HG02588 (cell line): ENCODE results near the gene NOTUM.

Experiments
- ATAC-seq: cut with Tn5 transposase; IDR thresholded peaks from one replicate; pipeline ENCODE4 v1.9.1; 2021; ENCODE audit warnings: mild to moderate bottlenecking, moderate library complexity; ENCODE audit not compliant: unreplicated experiment

The NOTUM gene

GRCh38 chr17:81940538-81941483 is 20.2 kb downstream of the NOTUM start:
- ATAC-seq, result no peak

DNA sequence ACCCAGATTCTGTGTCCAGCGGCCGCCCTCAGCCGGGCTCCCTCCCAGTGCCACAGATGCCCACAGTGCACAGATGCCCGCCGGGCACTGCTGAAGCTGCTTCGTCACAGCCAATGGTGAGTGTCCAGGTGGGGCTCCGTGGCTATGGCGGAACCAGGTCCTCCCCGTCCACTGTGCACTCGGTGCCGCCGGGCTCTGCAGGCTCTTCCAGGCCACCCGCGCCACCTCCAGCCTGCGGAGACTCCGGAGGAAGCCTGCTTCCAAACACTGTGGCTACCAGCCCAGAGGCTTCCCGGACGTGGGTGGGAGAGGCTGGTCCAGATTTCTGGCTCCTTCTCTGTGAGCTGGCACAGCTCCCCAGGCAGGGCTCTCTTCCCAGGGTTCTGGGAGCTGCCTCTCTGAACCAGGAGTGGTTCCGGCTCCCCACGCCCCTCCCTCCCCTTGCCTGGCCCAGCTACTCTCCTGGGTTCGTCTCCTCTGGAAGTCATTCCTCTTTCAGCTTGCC is 21.1 kb downstream of the NOTUM start:
- no peak for ATAC-seq

DNA sequence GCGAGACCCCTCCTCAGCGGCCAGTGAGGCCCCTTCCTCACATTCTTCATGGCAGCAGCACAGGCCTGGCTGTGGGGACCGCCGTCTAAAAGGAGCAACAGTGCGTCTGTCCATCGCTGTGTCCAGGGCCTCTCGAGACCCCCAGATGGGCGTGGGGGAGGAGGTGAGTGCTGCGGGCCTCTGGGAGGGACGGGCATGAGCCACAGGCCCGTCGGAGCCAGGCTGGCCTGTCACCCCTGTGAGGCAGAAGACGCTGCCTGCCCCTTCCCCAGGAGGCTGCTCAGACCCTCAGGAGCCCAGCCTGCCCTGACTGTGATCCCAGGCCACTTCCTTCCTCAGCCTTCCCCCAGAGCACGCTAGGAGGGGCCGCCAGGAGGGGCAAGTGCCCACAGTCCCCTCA is 21.8 kb downstream of the NOTUM start:
- ATAC-seq, result no peak

- no peak for ATAC-seq
These were observed 25.3 kb downstream of the NOTUM start for GRCh38 chr17:81935709-81936084.

DNA sequence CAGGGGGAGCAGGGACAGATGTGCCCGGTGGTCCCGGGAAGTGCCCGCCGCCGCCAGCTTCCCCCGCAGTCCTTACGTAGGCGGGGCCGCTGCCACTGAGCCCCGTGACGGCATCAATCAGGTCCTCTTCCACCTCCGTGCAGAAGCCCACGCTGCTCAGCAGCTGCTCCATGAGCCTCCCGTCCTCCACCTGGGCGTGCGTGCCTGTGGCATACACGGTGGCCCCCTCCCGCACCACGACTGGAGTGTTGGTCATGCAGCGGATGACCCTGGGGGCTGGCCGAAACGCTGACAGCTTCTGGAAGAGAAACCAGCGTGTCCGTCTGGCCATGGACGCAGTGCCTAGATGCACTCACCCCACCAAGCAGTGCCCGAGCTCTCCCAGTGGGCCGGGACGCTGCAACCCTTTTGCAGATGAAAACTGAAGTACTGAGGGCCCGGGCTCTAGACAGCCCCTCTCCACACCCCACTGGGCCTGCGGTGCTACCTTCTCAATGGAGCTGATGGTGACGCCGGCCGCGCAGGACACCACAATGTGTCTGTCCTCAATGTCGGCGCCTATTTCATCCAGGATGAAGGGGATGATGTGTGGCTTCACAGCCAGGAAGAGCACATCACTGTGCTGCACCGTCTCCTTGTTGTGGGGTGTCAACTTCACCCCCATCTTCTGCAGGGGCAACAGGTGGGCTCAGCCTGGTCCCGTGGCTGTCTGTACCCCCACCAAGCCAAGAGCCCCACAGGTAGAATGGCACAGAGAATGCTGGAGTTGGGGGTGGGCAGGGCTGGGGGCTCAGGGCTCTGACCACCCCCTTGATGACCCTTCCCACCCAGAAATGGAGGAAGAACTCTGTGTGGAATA is 25.9 kb downstream of the NOTUM start:
- ATAC-seq, result no peak

- no peak for ATAC-seq
These were observed 26.8 kb downstream of the NOTUM start for GRCh38 chr17:81934098-81934757.

GRCh38 chr17:81933178-81933699 is 27.7 kb downstream of the NOTUM start:
- ATAC-seq, result no peak

DNA sequence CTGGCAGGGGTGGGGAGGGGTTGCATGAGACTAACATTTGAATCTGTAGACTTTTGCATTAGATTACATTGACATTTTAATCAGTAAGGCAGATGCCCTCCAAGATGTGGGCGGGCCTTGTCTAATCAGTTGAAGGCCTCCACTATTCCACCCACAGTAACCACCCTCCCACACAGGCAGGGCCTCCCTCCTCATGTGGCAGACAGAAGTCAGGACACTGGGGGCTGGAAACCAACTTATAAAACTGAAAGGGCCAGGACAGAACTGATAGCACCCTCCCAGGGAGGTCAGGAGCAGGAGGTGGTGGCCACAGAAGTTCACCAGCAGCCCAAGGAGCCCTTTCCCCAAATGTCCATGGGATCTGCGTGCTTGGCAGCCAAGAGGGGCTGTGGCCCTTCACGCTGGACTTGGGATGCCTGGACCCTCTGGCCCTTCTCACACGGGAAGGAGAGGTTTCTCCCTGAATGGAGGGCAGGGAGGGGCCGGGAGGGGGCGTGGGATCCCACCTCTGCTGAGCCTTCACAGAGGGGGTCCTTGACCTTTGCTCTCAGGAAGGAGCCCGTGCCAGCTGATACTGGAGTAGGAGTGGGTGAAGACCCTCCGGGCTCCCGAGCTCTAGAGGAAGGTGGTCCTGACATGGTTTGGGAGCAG is 28.5 kb downstream of the NOTUM start:
- no peak for ATAC-seq

GRCh38 chr17:81931557-81932332 is 29.2 kb downstream of the NOTUM start:
- ATAC-seq, result no peak

GRCh38 chr17:81931189-81931556 is 29.8 kb downstream of the NOTUM start:
- no peak for ATAC-seq

GRCh38 chr17:81930142-81931125 is 30.6 kb downstream of the NOTUM start:
- no peak for ATAC-seq

- ATAC-seq, result no peak
These were observed 31.5 kb downstream of the NOTUM start for GRCh38 chr17:81929253-81930141.

DNA sequence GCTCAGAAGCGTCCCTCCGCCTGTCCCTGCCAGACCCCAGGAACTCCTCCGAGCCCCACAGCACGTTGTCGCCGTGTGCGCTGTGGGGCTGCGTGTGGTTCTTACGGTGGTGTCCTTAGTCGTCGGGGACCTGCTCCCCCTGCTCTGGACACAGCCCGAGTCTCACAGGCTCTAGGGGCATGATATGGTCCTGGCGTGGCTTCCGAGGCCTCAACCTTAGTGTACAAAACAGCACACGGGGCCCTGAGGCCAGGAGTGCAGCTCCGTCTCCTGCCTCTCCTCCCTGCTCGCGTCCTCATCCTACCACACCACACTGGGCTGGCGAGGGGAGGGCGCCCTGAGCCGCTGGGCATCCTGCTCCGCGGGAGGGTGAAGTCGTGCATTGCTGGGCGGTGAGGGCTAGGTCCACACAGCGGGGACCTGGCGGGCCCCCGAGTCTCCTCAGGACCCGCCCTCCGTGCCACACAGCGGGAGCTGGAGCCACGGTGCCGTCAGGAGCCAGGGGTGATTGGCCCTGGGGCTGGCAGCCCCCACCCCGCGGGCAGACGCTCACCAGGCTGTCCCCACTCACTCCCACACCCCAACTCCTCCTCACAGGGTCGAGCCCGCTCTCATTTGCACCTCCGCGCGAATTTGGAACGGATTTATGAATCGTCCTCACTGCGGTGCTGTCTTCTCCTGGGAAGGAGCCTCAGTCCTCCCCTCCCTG is 32.3 kb downstream of the NOTUM start:
- no peak for ATAC-seq

DNA sequence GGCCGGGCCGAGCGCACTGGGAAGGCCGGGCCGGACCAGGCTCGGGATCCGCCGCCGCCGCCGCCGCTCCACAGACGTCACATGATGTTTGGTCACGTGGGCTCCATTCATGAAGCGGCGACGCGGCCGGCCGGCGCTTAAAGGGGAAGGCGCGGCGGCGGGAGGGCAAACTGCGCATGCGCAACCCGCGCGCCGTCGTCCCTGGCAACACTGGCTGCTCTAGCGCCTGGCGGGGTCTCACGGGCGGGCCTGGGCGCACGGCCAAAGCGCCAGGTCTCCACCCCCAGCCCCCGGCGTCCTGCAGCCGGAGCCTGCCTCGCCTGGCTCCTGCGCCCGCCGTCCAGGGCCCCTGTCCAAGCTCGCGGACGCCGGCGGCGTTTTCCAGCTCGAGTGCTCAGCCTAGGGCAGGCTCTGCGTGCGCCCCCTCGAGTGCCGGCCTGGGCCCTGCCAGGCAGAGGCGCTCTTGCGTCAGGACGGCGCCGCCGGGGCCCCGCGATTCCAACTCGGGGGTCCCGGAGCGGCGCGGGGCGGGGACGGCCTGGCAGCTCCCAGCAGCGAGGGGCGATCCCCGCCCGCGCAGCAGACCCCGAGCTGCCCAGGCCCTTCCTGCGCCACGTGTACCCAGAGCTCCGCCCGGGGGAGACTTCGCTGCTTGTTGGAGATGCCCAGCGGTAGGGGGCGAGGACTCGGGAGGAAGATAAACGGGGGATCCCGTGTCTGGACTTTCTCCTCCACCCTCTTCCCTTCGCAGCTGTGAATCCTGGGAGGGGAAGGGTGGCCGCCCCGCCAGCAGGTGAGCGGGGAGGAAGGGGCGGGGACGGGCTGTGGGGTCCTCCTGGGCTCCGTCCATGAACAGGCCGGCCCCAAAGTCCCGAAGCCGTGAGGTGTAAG is 33.1 kb downstream of the NOTUM start, which contains the start of gene MAFG:
Gene MAFG, minus strand, starts transcription at position 83 of the 891 bp plus-strand sequence. CDS start 4,550 bp downstream, outside the sequence.
- peak; percentile 55 for ATAC-seq

GRCh38 chr17:81927152-81927652 is 33.8 kb downstream of the NOTUM start:
- no peak for ATAC-seq
